Measurements from ENCODE around the gene INTS13. TPM values are rescaled to one million over a fixed set of nuclear protein-coding genes. Genes with fewer than 3 reads are reported as not detected.

The INTS13 gene
- total and polyA plus RNA-seq, 4 donors: 6.6 to 19.7 (median 10.2) TPM

DNA sequence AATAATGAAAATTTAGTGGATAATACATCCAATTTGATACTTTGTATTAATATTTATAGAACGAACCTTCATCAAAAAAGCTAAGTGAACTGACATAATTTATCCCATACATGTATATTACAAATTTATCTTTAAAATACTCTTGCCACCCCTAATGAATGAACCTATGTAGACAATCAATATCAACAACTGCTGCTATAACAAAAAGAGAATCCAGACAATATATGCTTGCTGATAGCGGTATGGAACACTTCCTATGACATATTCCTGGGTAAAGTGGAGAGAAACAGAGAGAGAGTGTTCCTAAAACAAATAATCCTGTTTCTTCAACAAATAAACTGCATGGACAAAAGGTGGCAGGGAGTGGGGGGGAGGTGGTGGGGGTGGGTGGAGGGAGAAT, 45.1 kb upstream of the INTS13 start:
- Histone ChIP-seq H3K9me3 (ENCODE audit: control insufficient read depth in 4 of 4, low read length in 3 of 4) (no peaks in the 10 kb centered on the region), H3K27me3 (ENCODE audit: control insufficient read depth in 4 of 4, insufficient read depth in 4 of 4, low read length in 3 of 4) (no peaks in the 10 kb centered on the region), H3K9ac (ENCODE audit: low read depth in 1 of 2, low read length in 2 of 2) (no peak overlapping the region), H3K4me1 (ENCODE audit: control insufficient read depth in 4 of 4, insufficient read depth in 4 of 4, low read length in 3 of 4) (no peaks in the 10 kb centered on the region), H3K4me3 (ENCODE audit: low read depth in 1 of 3, low read length in 3 of 3) (no peak overlapping the region), H3K36me3 (ENCODE audit: control insufficient read depth in 4 of 4, insufficient read depth in 3 of 4, low read depth in 1 of 4, low read length in 3 of 4) (peaks cover 4 to 30% (median 16%) of the 10 kb centered on the region in 4 donors), H3K27ac (ENCODE audit: low read depth in 1 of 2, low read length in 2 of 2) (no peak overlapping the region)
- no peak for DNase-seq (ENCODE audit: low spot score)
- 97% methylated on average over 2 of the region's 2 CpGs for WGBS
- TF ChIP-seq HNF4A (conservative IDR thresholded peaks at IDR 0.05) (no peak), ZBTB33 (IDR thresholded peaks at IDR 0.05) (no peak), HNF4G (IDR thresholded peaks at IDR 0.05) (no peak), SP1 (IDR thresholded peaks at IDR 0.05) (no peak), YY1 (IDR thresholded peaks at IDR 0.05) (no peak), RAD21 (IDR thresholded peaks at IDR 0.05) (no peak), MAX (IDR thresholded peaks at IDR 0.05) (no peak), FOXA2 (IDR thresholded peaks at IDR 0.05) (no peak), ATF3 (IDR thresholded peaks at IDR 0.05) (no peak), FOXA1 (IDR thresholded peaks at IDR 0.05) (no peak), RXRA (IDR thresholded peaks at IDR 0.05) (no peak)
- TF ChIP-seq, protein P1, sequence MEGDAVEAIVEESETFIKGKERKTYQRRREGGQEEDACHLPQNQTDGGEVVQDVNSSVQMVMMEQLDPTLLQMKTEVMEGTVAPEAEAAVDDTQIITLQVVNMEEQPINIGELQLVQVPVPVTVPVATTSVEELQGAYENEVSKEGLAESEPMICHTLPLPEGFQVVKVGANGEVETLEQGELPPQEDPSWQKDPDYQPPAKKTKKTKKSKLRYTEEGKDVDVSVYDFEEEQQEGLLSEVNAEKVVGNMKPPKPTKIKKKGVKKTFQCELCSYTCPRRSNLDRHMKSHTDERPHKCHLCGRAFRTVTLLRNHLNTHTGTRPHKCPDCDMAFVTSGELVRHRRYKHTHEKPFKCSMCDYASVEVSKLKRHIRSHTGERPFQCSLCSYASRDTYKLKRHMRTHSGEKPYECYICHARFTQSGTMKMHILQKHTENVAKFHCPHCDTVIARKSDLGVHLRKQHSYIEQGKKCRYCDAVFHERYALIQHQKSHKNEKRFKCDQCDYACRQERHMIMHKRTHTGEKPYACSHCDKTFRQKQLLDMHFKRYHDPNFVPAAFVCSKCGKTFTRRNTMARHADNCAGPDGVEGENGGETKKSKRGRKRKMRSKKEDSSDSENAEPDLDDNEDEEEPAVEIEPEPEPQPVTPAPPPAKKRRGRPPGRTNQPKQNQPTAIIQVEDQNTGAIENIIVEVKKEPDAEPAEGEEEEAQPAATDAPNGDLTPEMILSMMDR (IDR thresholded peaks at IDR 0.05; ENCODE audit: low read depth, low read length, missing input control): no peak
- TF ChIP-seq, protein P2, sequence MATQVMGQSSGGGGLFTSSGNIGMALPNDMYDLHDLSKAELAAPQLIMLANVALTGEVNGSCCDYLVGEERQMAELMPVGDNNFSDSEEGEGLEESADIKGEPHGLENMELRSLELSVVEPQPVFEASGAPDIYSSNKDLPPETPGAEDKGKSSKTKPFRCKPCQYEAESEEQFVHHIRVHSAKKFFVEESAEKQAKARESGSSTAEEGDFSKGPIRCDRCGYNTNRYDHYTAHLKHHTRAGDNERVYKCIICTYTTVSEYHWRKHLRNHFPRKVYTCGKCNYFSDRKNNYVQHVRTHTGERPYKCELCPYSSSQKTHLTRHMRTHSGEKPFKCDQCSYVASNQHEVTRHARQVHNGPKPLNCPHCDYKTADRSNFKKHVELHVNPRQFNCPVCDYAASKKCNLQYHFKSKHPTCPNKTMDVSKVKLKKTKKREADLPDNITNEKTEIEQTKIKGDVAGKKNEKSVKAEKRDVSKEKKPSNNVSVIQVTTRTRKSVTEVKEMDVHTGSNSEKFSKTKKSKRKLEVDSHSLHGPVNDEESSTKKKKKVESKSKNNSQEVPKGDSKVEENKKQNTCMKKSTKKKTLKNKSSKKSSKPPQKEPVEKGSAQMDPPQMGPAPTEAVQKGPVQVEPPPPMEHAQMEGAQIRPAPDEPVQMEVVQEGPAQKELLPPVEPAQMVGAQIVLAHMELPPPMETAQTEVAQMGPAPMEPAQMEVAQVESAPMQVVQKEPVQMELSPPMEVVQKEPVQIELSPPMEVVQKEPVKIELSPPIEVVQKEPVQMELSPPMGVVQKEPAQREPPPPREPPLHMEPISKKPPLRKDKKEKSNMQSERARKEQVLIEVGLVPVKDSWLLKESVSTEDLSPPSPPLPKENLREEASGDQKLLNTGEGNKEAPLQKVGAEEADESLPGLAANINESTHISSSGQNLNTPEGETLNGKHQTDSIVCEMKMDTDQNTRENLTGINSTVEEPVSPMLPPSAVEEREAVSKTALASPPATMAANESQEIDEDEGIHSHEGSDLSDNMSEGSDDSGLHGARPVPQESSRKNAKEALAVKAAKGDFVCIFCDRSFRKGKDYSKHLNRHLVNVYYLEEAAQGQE (IDR thresholded peaks at IDR 0.05): no peak

DNA sequence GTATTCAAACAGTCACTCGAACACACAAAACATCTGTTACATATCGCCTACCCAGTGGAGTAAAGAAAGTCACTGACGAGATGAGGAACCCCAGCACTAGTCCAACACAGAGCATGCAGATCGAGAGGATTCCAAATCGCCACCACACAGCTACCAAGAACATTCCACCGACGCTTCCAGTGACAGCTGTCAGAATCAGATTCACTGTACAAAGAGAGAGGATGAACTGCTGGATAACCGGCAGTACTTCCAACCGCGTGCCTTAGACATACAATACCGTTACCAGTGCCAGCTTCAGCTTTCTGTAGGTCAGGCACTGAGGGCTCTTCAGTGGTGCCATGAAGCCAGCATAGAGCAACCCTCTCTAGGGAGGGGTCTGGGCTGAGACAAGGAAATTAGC, 42.0 kb upstream of the INTS13 start:
- peaks cover 4 to 38% (median 20%) of the 10 kb centered on the region in 4 donors for H3K36me3 ChIP-seq (ENCODE audit: control insufficient read depth in 4 of 4, insufficient read depth in 3 of 4, low read depth in 1 of 4, low read length in 3 of 4)
- 95% methylated on average over 11 of the region's 11 CpGs for WGBS
- TF ChIP-seq RAD21 (IDR thresholded peaks at IDR 0.05): no peak
- no peak for TF ChIP-seq HNF4A (conservative IDR thresholded peaks at IDR 0.05)
- no peak for TF ChIP-seq NR2F2 (IDR thresholded peaks at IDR 0.05)
- TF ChIP-seq YY1 (IDR thresholded peaks at IDR 0.05): no peak
- no peak for TF ChIP-seq FOXA1 (IDR thresholded peaks at IDR 0.05)
- no peak for TF ChIP-seq SP1 (IDR thresholded peaks at IDR 0.05)
- TF ChIP-seq MAX (IDR thresholded peaks at IDR 0.05): no peak
- no peak for TF ChIP-seq FOXA2 (IDR thresholded peaks at IDR 0.05)
- no peak for TF ChIP-seq TAF1 (conservative IDR thresholded peaks at IDR 0.05)
- no peak for TF ChIP-seq RXRA (IDR thresholded peaks at IDR 0.05)
- no peak for TF ChIP-seq GABPA (IDR thresholded peaks at IDR 0.05 in 1 of 2, conservative IDR thresholded peaks at IDR 0.05 in 1 of 2)
- no peak for TF ChIP-seq HNF4G (IDR thresholded peaks at IDR 0.05)
- TF ChIP-seq EGR1 (IDR thresholded peaks at IDR 0.05; ENCODE audit: low read depth in 2 of 2): no peak
- TF ChIP-seq, protein P2 (IDR thresholded peaks at IDR 0.05): no peak
- no peak for TF ChIP-seq ATF3 (IDR thresholded peaks at IDR 0.05)

More for the DNA sequence above, 42.0 kb upstream of the INTS13 start:
- Histone ChIP-seq H3K27me3 (ENCODE audit: control insufficient read depth in 4 of 4, insufficient read depth in 4 of 4, low read length in 3 of 4) (no peaks in the 10 kb centered on the region), H3K27ac (ENCODE audit: low read depth in 1 of 2, low read length in 2 of 2) (no peak overlapping the region), H3K9ac (ENCODE audit: low read depth in 1 of 2, low read length in 2 of 2) (no peak overlapping the region), H3K4me1 (ENCODE audit: control insufficient read depth in 4 of 4, insufficient read depth in 4 of 4, low read length in 3 of 4) (no peaks in the 10 kb centered on the region), H3K9me3 (ENCODE audit: control insufficient read depth in 4 of 4, low read length in 3 of 4) (no peaks in the 10 kb centered on the region), H3K4me3 (ENCODE audit: low read depth in 1 of 3, low read length in 3 of 3) (no peak overlapping the region)
- no peak for DNase-seq (ENCODE audit: low spot score)

All from liver (tissue), 9 donors.